ENCODE results near the gene RPRD1B.
"Not testable (repeated sequence)": the region's sequence is repeated elsewhere in the genome, so short reads cannot be mapped to it uniquely, and the experiment has no call there.

Gene RPRD1B

GRCh38 chr20:38104285-38104684 lies 70.7 kb downstream of the RPRD1B start:
- no peak for DNase-seq (ENCODE audit: low read depth, low spot score)

- DNase-seq (ENCODE audit: low read depth, low spot score) = no peak
Measured at GRCh38 chr20:38106461-38106860, 72.9 kb downstream of the RPRD1B start.

- DNase-seq (ENCODE audit: low read depth, low spot score) = not testable (repeated sequence)
Measured at GRCh38 chr20:38107386-38107785, 73.8 kb downstream of the RPRD1B start.

GRCh38 chr20:38107916-38108315 lies 74.4 kb downstream of the RPRD1B start:
- DNase-seq (ENCODE audit: low read depth, low spot score) = not testable (repeated sequence)

- no peak for DNase-seq (ENCODE audit: low read depth, low spot score)
Measured at GRCh38 chr20:38108438-38108985, 75.0 kb downstream of the RPRD1B start.

- DNase-seq (ENCODE audit: low read depth, low spot score) = no peak
Measured at GRCh38 chr20:38108986-38109541, 75.5 kb downstream of the RPRD1B start.

- DNase-seq (ENCODE audit: low read depth, low spot score) = no peak
Measured at GRCh38 chr20:38109591-38110524, 76.3 kb downstream of the RPRD1B start.

GRCh38 chr20:38110525-38111178 lies 77.1 kb downstream of the RPRD1B start:
- no peak for DNase-seq (ENCODE audit: low read depth, low spot score)

GRCh38 chr20:38111366-38112232 lies 78.1 kb downstream of the RPRD1B start:
- no peak for DNase-seq (ENCODE audit: low read depth, low spot score)

GRCh38 chr20:38112261-38112929 lies 78.8 kb downstream of the RPRD1B start:
- DNase-seq (ENCODE audit: low read depth, low spot score) = no peak

- DNase-seq (ENCODE audit: low read depth, low spot score) = no peak
Measured at GRCh38 chr20:38112930-38113294, 79.4 kb downstream of the RPRD1B start.

GRCh38 chr20:38113401-38114325 lies 80.1 kb downstream of the RPRD1B start:
- DNase-seq (ENCODE audit: low read depth, low spot score) = peak; percentile 30

GRCh38 chr20:38114353-38114791 lies 80.8 kb downstream of the RPRD1B start:
- DNase-seq (ENCODE audit: low read depth, low spot score) = no peak

GRCh38 chr20:38115205-38115604 lies 81.7 kb downstream of the RPRD1B start:
- no peak for DNase-seq (ENCODE audit: low read depth, low spot score)

GRCh38 chr20:38115896-38116295 lies 82.3 kb downstream of the RPRD1B start:
- DNase-seq (ENCODE audit: low read depth, low spot score) = no peak

- DNase-seq (ENCODE audit: low read depth, low spot score) = no peak
Measured at GRCh38 chr20:38116409-38117165, 83.0 kb downstream of the RPRD1B start.

GRCh38 chr20:38117205-38117604 lies 83.7 kb downstream of the RPRD1B start:
- DNase-seq (ENCODE audit: low read depth, low spot score) = no peak

GRCh38 chr20:38117635-38118034 lies 84.1 kb downstream of the RPRD1B start:
- DNase-seq (ENCODE audit: low read depth, low spot score) = no peak

- no peak for DNase-seq (ENCODE audit: low read depth, low spot score)
Measured at GRCh38 chr20:38119446-38119845, 85.9 kb downstream of the RPRD1B start.

All from iPS DF 19.7 (cell line).